ENCODE measurements around the gene CDK9.

CDK9 gene

DNA sequence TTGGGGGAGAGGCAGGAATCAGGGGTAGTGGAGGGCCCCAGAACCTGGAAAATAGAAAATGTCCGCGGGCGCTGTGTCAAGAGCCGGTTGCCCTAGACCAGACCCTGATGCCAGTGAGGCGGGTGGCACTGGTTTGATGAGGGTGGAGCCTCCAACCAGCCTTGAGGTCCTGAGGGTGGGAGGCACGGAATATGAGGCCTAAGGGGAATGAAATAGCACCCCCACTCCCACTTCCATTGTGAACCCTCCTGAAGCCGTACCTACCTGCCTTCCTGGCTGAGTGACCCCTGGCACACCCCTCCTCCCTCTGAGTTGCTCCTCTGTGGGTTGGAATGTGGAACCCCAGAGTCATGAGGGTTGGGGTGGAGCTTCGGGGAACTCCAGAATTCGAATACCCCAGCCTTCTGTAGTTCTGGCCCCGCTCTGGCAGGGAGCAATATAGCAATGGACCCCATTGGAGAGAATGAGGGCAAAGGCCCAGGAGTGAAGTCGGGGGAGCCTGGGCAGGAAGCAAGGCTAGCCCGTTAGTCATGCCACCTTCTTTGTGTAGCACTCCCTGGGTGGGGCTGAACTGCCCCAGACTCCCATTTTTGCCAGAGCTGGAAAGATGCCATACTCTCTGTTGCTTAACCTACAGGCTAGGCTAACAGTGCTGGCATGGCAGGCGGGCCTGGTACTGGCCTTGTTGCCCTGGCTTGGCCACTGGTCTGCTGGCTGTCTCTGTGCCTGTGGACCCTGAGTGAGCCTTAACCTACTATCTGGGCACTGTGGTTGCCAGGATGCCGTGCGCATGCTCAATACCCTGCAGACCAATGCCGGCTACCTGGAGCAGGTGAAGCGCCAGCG, 17.9 kb downstream of the CDK9 start:
- no peak for DNase-seq (ENCODE audit: low read depth in 2 of 2)

DNA sequence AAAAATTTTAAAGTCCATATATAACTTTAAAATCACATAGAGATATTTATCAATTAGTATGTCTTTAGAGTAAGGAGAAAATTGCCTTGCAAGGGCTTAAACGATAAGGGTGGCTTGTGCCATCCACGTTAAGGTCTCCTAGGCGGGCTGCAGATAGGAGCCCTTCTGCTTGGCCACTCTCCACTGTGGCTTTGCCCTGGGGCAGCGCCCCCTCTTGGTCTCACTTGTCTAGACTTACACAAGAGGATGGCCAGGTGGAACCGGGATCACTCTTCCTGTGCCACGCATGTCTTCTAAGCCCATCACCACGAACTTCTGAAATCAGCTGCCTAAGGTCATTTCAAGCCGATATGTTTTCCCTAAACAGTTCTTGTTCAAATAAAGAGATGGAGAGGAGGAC, 19.8 kb downstream of the CDK9 start:
- DNase-seq (ENCODE audit: low read depth in 2 of 2) = no peak

DNA sequence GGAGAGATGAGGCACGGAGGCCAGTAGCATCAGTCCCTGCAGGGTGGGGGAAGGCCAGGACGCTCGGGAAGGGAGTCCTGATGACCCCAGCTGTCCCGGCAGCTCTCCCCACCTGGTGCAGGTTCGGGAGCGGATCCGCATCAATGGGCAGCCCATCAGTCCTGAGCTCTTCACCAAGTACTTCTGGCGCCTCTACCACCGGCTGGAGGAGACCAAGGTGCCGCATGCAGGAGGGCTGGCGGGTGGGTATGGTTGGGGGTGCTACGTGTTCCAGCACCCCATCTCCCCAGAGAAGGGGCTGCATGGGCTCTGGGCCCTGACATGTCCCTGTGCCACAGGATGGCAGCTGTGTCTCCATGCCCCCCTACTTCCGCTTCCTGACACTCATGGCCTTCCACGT, 21.0 kb downstream of the CDK9 start:
- DNase-seq (ENCODE audit: low read depth in 2 of 2) = no peak

DNA sequence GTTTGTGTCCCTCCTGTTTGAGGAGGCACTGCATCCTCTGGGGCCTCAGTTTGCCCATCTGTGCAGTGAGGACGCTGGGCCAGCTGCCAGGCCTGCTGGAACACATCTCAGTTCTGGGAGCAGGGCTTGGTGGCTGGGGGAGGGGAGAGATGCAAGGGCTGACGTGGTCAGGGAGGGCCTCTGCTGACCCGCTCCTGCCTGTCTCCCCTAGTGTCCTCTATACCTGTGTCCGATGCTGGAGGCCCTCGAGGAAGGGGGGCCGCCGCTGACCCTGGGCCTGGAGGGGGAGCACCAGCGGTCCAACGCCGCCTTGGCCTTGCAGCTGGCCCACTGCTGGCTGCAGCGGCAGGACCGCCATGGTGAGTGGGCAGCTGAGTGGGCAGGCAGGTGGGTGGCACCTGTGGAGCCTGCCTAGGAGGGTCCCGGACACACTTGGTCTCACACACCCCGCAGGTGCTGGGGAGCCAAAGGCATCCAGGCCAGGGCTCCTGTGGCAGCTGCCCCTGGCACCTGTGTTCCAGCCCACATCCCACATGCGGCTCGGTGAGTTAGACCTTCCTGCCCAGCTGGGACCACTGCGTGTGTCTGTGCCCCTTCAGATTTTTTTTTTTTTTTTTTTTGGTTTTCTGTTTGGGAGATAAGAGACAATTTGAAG, 22.6 kb downstream of the CDK9 start:
- no peak for DNase-seq (ENCODE audit: low read depth in 2 of 2)

DNA sequence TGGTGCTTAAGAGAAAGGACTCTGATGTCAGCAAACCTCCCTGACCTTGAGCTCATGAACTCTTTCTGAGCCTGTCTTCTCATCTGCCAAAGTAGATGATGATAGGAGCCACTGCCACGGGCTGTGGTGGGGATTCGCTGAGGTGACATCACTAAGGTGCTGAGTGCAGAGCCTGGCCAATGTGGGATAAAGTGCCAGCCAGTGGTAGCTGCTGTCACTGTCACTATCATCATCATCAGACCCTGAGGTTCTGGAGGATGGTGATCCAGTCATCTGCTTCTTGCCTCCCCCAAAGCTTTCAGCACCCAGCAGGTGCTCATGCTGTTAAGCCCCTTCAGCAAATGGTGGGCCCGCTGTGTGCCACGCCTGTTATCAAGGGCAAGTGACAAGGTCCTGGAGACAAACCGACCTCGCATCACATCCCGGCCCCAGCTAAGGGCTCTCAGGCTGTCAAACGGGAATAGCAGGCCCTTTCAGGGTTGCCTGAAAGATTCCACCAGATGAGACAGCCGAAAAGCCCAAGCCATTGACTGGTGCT, 23.2 kb downstream of the CDK9 start:
- DNase-seq (ENCODE audit: low read depth in 2 of 2) = no peak

DNA sequence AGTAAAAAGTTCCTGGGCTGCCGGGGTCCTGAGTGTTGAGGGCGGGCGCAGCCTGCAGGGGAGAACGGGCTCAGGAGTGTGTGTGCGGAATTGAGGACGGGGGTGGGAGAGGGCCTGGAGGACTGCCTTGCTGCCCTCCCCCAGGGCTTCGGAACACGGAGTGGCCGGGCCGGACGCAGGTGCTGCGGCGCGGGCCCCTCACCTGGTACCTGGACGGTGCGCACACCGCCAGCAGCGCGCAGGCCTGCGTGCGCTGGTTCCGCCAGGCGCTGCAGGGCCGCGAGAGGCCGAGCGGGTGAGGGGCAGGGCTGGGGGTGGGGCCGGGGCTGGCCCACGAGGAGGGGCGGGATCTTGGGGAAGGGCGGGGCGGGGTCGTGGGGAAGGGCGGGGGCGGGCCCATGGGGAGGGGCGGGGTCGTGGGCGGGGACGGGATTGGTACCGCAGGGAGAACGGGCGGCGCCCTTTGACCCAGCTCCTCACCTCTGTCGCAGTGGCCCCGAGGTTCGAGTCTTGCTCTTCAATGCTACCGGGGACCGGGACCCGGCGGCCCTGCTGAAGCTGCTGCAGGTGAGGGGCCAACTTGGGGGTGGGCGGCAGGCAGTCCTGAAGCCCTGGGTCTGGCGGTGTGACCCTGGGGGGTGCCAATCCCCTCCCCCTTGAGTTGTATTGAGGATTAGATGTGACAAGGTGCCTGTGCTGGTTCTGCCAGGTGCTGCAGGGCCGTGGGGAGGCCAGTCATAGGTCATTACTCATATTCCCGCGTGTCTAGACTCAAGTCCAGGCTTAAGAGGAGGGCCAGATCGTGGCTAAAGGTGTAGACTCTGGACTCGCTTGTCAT, 23.9 kb downstream of the CDK9 start:
- DNase-seq (ENCODE audit: low read depth in 2 of 2) = no peak

DNA sequence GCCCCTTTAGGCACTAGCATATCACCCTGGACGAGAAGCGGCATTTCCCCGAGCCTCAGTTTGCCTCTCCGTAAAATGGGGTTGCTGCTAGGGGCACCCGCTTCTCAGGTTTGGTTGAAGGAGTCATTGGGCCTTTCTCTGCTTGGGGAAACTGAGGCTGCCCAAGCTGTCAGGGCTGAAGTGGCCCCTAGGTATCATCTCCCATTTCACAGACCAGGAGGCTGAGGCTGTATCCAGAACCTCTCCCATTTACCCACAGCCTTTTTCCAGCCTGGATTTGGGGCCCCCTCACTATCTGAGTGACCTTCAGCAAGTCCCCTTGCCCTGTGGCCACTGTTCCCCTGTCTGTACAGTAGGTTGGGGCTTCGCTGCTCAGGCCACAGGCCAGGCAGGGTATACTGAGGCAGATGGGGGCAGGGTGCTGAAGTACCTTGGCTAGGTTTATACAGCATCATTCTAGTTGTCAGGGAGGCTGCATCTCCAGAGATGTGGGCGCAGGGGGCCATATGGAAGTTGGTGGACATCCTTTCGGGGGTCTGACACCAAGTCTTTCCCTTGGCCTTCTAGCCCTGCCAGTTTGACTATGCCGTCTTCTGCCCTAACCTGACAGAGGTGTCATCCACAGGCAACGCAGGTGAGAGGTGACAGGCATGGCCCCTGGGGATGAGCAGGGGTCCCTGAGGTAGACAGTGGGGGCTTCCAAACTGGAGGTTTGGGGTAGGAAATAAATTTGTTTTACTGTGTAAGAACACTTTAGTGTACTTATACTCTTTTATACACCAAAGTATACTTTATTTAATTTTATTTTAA, 24.7 kb downstream of the CDK9 start:
- no peak for DNase-seq (ENCODE audit: low read depth in 2 of 2)

DNA sequence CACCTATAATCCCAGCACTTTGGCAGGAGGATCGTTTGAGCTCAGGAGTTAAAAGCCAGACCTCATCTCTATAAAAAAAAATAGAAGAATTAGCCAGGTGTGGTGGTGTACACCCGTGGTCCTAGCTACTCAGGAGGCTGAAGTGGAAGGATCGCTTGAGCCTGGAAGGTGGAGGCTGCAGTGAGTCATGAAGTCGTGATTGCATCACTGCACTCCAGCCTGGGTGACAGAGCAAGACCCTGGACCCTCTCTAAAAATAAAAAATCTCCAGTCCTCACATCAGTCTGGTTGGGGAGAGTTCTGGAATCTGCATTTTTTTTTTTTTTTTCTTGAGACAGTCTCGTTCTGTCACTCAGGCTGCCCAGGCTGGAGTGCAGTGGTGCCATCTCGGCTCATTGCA, 26.2 kb downstream of the CDK9 start:
- DNase-seq (ENCODE audit: low read depth in 2 of 2) = no peak

DNA sequence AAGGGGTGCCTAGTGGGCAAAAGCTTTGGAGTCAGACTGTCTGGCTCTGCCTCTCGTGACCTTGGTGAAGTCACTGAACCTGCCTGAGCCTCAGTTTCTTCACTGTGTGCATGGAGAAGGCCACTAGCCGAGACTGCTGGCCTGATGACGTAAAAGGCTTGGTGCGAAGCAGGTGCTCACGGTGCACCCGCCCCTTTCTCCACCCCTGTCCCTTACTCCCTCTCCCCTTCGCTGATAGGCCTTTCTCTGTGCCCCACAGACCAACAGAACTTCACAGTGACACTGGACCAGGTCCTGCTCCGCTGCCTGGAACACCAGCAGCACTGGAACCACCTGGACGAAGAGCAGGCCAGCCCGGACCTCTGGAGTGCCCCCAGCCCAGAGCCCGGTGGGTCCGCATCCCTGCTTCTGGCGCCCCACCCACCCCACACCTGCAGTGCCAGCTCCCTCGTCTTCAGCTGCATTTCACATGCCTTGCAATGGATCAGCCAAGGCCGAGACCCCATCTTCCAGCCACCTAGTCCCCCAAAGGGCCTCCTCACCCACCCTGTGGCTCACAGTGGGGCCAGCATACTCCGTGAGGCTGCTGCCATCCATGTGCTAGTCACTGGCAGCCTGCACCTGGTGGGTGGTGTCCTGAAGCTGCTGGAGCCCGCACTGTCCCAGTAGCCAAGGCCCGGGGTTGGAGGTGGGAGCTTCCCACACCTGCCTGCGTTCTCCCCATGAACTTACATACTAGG, 27.3 kb downstream of the CDK9 start:
- DNase-seq (ENCODE audit: low read depth in 2 of 2) = no peak

DNA sequence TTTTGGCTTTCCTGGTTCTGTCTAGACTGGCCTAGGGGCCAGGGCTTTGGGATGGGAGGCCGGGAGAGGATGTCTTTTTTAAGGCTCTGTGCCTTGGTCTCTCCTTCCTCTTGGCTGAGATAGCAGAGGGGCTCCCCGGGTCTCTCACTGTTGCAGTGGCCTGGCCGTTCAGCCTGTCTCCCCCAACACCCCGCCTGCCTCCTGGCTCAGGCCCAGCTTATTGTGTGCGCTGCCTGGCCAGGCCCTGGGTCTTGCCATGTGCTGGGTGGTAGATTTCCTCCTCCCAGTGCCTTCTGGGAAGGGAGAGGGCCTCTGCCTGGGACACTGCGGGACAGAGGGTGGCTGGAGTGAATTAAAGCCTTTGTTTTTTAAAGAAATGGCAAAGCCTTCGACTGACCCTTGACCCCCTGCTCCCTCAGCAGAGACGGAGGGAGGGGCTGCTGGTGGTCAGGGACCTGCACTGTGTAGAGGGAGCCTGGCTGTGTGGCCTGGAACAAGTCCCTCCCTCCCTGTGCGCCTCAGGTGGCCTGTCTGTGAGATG, 27.9 kb downstream of the CDK9 start:
- DNase-seq (ENCODE audit: low read depth in 2 of 2) = no peak

DNA sequence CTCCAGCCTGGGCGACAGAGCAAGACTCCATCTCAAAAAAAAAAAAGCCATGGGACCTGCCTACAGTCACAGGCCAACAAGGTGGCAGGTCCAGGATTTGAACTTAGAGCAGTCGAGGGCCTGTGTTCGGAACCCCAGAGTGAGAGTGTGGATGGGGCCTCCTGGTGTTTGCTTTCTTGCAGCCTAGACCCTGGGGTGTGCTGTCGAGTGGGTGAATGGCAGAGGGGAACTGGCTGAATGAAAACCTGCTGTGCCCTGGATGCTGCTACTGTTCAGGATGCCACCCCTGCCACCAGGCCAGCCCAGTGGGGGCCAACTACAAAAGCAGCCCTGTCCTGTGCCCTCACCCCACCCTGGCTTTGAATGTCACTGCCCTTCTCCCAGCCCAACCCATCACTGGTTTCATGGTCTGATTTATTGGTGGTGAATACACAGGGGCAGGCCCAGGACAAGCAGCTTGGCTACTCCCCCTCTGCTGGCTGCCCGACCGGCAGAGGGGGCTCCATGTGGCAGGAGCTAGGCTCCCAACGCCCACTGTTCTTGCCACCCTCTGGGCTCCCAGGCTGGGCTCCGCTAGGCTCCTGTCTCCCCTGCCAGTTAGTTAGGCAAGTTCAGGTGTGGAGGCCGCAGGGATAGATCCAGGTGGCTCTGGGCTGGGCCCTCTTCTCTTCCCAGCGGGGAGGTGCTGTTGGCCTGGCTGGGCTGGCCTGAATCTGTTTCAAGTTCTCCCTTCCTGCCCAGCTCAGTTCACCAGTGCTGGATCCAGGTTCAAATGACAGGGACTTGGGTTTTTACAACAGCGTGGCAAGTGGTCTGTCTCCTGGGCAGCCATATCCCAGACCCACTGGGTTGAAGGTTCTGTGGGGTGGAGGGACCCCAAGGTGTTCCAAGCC, 29.0 kb downstream of the CDK9 start:
- no peak for DNase-seq (ENCODE audit: low read depth in 2 of 2)

DNA sequence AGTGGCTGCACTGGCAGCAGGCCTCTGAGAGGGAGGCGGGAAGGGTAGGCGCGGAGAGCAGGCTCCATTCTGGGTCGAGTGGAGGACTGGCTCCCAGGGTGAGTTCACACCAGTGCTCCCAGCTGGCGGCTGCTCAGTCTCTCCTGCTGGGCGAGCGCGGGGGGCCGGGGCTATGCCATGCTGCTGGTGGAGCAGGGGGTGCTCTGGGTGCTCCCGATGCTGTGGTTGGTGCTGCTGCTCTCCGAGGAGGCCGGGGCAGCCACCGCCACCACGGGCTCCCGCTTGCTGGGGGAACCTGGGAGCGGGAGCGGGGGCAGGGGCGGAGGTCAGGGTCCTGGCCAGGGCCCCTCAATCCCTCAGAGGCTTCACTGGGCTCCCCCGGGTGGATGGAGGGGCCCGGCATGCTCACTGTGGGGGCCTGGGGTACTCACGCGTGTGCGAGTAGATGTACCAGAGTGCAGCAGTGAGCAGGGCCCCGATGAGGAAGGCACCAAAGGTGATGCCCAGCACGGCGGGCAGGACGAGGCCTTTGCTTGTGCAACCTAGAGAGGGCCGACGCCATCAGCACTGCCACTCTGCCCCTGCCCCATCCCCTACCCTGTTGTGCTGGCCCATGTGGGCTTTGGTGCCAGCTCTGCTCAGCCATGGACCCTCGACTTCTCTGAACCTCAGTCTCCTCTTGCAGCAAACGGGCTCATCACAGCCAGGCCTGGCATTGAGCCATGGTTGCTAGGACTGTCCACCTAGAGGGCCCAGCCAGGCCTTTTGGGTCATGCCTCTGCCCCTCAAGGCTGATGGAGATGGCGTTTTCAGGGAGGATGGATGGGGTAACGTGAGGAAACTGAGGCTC, 29.9 kb downstream of the CDK9 start:
- DNase-seq (ENCODE audit: low read depth in 2 of 2) = no peak

DNA sequence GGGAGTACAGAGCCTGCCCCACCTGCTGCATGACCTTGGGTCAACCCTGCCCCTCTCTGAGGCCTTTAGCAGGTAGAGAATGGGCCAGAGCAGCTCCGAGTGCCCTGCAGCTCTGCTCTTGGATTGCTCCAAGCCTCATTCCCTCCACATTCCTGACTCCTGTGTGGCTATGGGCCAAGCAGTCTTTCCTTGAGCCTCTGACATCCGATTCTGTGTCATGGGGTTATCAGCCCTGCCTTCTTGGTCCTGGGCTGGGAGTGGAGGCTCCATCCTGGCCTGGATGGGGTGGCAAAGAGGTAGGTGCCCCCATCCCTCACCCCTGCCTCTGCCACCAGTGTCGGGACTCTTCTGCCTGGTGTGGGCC, 30.5 kb downstream of the CDK9 start:
- no peak for DNase-seq (ENCODE audit: low read depth in 2 of 2)

DNA sequence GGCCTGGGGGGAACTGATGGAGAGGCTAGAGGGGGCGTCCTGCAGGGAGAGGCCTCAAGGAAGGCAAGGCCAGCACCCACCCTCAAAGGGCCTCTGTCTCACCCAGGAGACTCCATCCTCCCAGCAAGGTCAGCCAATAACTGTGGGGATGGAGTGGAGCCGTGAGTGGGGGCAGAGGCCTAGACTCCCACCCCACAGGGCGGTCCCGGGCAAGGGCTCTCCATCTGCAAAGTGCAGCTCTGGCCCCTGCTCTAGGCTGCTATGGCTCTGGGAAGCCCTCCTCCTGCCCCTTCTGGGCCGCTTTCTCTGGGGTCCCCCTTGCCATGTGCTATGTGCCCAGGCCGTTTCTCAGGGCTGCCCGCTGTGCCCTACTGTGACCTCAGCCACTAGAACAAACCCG, 30.9 kb downstream of the CDK9 start:
- DNase-seq (ENCODE audit: low read depth in 2 of 2) = no peak

DNA sequence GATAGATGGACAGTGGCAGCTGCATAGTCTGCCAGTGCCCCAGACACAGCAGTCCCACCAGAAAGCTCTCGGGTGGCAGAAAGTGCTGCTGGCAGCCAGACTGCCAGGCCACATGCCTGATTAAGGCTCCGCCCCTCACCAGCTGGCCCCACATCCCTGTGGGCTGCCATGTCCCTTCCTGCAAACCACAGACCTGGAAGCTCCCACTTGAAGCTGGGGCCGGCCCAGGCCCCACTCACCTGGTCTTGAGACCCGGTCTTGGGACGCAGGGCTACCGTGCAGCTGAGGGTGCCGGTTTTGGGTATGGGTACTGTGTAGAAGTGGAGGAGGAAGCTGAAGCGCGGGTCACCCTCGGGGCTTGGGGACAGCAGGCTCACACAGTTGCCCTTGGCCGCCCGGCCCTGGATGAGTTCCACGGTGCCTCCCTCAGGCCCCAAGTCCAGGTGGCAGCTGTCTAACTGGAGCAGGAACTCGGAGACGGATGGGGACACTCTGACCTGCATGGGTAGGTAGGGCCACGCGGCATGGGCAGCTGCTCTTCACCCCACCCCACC, 32.1 kb downstream of the CDK9 start:
- no peak for DNase-seq (ENCODE audit: low read depth in 2 of 2)

DNA sequence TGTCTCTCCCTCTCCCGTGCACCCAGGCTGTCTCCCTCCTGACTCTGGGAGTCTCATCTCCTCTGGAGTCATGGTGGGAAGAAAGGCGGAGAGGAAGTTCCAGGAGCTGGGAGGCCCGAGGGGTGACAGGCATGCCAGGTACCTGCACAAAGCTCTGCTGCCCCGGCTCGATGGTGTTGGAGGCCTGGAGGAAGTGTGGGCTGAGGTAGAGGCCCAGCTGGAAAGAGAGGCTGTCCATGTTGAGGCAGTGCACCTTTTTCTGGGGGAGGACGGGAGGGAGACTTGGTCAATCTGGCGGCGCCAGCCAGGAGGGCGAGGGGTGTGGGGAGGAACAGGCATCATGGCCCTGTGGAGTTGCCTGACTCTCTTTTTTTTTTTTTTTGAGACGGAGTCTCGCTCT, 32.7 kb downstream of the CDK9 start:
- no peak for DNase-seq (ENCODE audit: low read depth in 2 of 2)

DNA sequence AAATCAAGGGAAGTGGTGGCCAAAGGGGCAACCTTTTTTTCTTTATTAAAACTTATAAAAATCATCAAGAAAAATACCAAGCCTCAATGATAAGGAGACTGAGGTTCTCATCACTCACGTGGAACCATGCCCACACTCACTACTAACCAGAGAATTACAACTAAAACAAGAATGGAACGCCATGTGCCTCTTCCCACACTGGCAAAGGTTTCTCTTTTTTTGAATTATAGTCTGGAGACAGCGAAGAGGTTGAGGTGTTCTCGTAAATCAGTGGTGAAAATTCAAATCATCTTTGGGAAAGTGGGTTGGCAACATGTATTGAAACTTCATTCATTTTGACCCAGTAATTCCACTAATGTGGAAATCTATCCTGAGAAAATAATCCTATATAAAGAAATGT, 36.3 kb downstream of the CDK9 start:
- no peak for DNase-seq (ENCODE audit: low read depth in 2 of 2)

DNA sequence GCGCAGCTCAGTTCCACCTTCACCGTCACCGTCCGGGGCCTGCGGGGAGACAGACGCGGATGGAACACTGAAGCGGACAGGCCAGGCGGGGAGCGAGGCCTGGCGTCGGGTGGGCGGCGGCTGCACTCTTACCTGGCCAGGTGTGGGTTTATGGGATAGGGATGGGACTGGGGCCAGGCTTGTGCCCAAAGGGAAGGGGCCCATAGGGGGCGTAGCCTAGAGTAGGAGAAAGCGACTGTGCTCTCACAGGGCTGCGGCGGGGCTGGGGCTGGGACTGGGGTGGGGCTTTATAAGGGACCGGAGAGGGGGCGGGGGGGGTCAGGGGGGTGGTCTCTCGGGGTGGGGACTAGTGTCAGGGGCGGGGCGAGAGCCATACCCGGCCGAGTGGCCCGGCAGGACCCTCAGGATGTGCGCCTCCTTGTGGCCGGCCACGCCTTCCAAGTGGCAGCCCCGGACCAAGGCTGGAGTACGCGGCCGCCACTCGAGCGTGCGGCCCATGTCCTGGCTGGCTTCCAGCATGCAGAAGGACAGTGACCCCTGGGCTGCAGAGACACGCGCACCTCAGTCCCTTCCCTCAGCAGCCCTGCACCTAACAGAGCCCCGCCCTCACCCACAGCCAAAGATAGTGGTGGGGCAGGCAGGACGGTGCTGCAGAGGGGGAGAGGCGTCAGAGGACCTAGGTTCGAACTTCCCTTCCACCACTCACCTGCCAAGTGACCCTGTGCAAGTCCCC, 39.7 kb downstream of the CDK9 start:
- DNase-seq (ENCODE audit: low read depth in 2 of 2) = no peak
